GM18511 (cell line): Measurements from ENCODE around the gene CDC25B.

ENCODE experiments used
- ATAC-seq: cut with Tn5 transposase; IDR thresholded peaks from one replicate; pipeline ENCODE4 v1.9.1; 2021; ENCODE audit warnings: mild to moderate bottlenecking, moderate library complexity; ENCODE audit not compliant: unreplicated experiment

The CDC25B gene

GRCh38 chr20:3802524-3803239, 6.6 kb downstream of the CDC25B start:
- ATAC-seq = no peak

GRCh38 chr20:3803289-3803688, 7.2 kb downstream of the CDC25B start:
- ATAC-seq = no peak

GRCh38 chr20:3803854-3804253, 7.7 kb downstream of the CDC25B start:
- no peak for ATAC-seq

- no peak for ATAC-seq
Measured at GRCh38 chr20:3804254-3804751, 8.2 kb downstream of the CDC25B start.

- no peak for ATAC-seq
Measured at GRCh38 chr20:3804781-3805180, 8.7 kb downstream of the CDC25B start.

GRCh38 chr20:3808544-3808943, 12.4 kb downstream of the CDC25B start:
- no peak for ATAC-seq

GRCh38 chr20:3811467-3812258, 15.6 kb downstream of the CDC25B start:
- ATAC-seq = peak; percentile 87

- ATAC-seq = no peak
Measured at GRCh38 chr20:3812259-3812681, 16.2 kb downstream of the CDC25B start.

- ATAC-seq = no peak
Measured at GRCh38 chr20:3812975-3813847, 17.1 kb downstream of the CDC25B start.

GRCh38 chr20:3813848-3814581, 17.9 kb downstream of the CDC25B start:
- ATAC-seq = no peak

- ATAC-seq = no peak
Measured at GRCh38 chr20:3814928-3815495, 18.9 kb downstream of the CDC25B start.

GRCh38 chr20:3815703-3816315, 19.7 kb downstream of the CDC25B start:
- no peak for ATAC-seq

- no peak for ATAC-seq
Measured at GRCh38 chr20:3818155-3819151, 22.3 kb downstream of the CDC25B start.

- no peak for ATAC-seq
Measured at GRCh38 chr20:3819411-3820047, 23.4 kb downstream of the CDC25B start.

GRCh38 chr20:3820048-3820900, 24.2 kb downstream of the CDC25B start, which contains the start of gene AP5S1:
TSS of gene AP5S1 (plus strand) at chr20:3820547. CDS start at chr20:3822118, 1,571 bp downstream.
- peak; percentile 84 for ATAC-seq

- ATAC-seq = no peak
Measured at GRCh38 chr20:3820901-3821727, 25.0 kb downstream of the CDC25B start.
